HCT116 (cell line): ENCODE measurements around the gene FRMD4A. TPM values are rescaled to one million over a fixed set of nuclear protein-coding genes. Genes with fewer than 3 reads are reported as not detected.

Experiments
- ATAC-seq: fragments of 200-7000 bp; cut with Tn5 transposase; 2 replicates; pipeline ENCODE4 v1.9.1; 2020; ENCODE audit warnings: mild to moderate bottlenecking, moderate library complexity
- BruUV-seq: library from RNA; stranded (reverse); fragments of 400-500 nt; replicated peaks from 2 replicates; lab custom pipeline; 2021; lab: Mats Ljungman, UMichigan
- CTCF ChIA-PET: fragments of 300-600 bp; sonication (Branson Sonifier 250); formaldehyde crosslinking; loops from one replicate; lab custom pipeline; 2021; ENCODE audit warnings: antibody characterized with exemption; lab: Charles Lee
- POLR2A ChIA-PET: fragments of 300-600, 350-600 bp; sonication (Branson Sonifier 250); formaldehyde crosslinking; loops from one replicate; lab custom pipeline; 2021; ENCODE audit warnings: antibody characterized with exemption; lab: Charles Lee
- RAD21 ChIA-PET, 2 experiments: fragments of 300-600 bp; sonication (Branson Sonifier 250); formaldehyde crosslinking; loops; one replicate each; lab custom pipeline; 2023; ENCODE audit warnings: low total read pairs in 2 of 2; ENCODE audit not compliant: uncharacterized antibody in 2 of 2, unreplicated experiment in 2 of 2, low non-redundant PET in 1 of 2; lab: Charles Lee
- DNase-seq: peaks from one replicate; pipeline ENCODE4 v3.0.0-alpha.2; 2010; ENCODE audit warnings: low read depth, low spot score
- H2AFZ ChIP-seq: fragments of 200-600 bp; shearing (Covaris generic), sonication (generic); 2 replicates; pipeline ENCODE4 v1.6.1; 2017; ENCODE audit warnings: low read depth, mixed run types, mixed read lengths, antibody characterized with exemption, low read length; ENCODE audit not compliant: poor library complexity, severe bottlenecking
- H3K27ac ChIP-seq: 2 replicates; pipeline ENCODE4 v1.5.1; 2012; ENCODE audit warnings: low read depth, low read length
- H3K27me3 ChIP-seq: fragments of 200-600 bp; sonication (generic); 2 replicates; pipeline ENCODE4 v1.6.1; 2016; ENCODE audit warnings: mixed run types, low read length, mixed read lengths; ENCODE audit not compliant: insufficient read depth
- H3K36me3 ChIP-seq, 2 experiments: fragments of 200-500 bp in 1 of 2; fragments of 200-600 bp in 1 of 2; sonication (Bioruptor generic) in 1 of 2; sonication (generic) in 1 of 2; 2 replicates each; pipeline versions ENCODE4 v1.5.1 to v1.6.1; 2014 to 2016; ENCODE audit warnings: low read length in 2 of 2, inconsistent platforms in 1 of 2, mixed read lengths in 1 of 2, mixed run types in 1 of 2; ENCODE audit not compliant: insufficient read depth in 2 of 2, control insufficient read depth in 1 of 2
- H3K4me1 ChIP-seq, 2 experiments: fragments of 200-600 bp in 1 of 2; sonication (generic) in 1 of 2; 2 replicates each; pipeline versions ENCODE4 v1.5.1 to v1.6.1; 2012 to 2017; ENCODE audit warnings: low read length in 2 of 2, inconsistent platforms in 1 of 2, mild to moderate bottlenecking in 1 of 2, mixed read lengths in 1 of 2, mixed run types in 1 of 2, moderate library complexity in 1 of 2; ENCODE audit not compliant: insufficient read depth in 2 of 2, control insufficient read depth in 1 of 2
- H3K4me2 ChIP-seq: fragments of 200-600 bp; sonication (generic); 2 replicates; pipeline ENCODE4 v1.6.1; 2017; ENCODE audit warnings: mixed run types, low read length, mixed read lengths
- H3K4me3 ChIP-seq, 2 experiments: fragments of 200-600 bp in 1 of 2; sonication (generic) in 1 of 2; replicated peaks in 1 of 2; 2 replicates each; pipeline ENCODE4 v1.5.1; 2011 to 2016; ENCODE audit warnings: low read length in 2 of 2, control low read depth in 1 of 2, low read depth in 1 of 2, mild to moderate bottlenecking in 1 of 2, mixed read lengths in 1 of 2, mixed run types in 1 of 2
- H3K79me2 ChIP-seq: fragments of 200-600 bp; sonication (generic); 2 replicates; pipeline ENCODE4 v1.6.1; 2017; ENCODE audit warnings: mild to moderate bottlenecking, mixed run types, low read length, moderate library complexity, mixed read lengths; ENCODE audit not compliant: insufficient read depth
- H3K9ac ChIP-seq: fragments of 200-600 bp; sonication (generic); 2 replicates; pipeline ENCODE4 v1.6.1; 2016; ENCODE audit warnings: low read length, mixed read lengths
- H3K9me2 ChIP-seq: fragments of 200-600 bp; sonication (generic), shearing (Covaris generic); 2 replicates; pipeline ENCODE4 v1.6.1; 2017; ENCODE audit warnings: mixed run types, mild to moderate bottlenecking, moderate library complexity; ENCODE audit not compliant: insufficient read depth
- H3K9me3 ChIP-seq, 2 experiments: fragments of 200-500 bp in 1 of 2; fragments of 200-600 bp in 1 of 2; sonication (Bioruptor generic) in 1 of 2; sonication (generic) in 1 of 2; 2 replicates each; pipeline ENCODE4 v1.6.1; 2014 to 2017; ENCODE audit warnings: low read length in 2 of 2, mixed read lengths in 2 of 2, inconsistent platforms in 1 of 2, low read depth in 1 of 2, mild to moderate bottlenecking in 1 of 2, mixed run types in 1 of 2, moderate library complexity in 1 of 2; ENCODE audit not compliant: control insufficient read depth in 1 of 2, insufficient read depth in 1 of 2
- H4K20me1 ChIP-seq: fragments of 200-600 bp; sonication (generic), shearing (Covaris generic); 2 replicates; pipeline ENCODE4 v1.6.1; 2017; ENCODE audit warnings: mixed run types, mild to moderate bottlenecking, moderate library complexity; ENCODE audit not compliant: insufficient read depth
- CBX3 ChIP-seq: IDR thresholded peaks from 2 replicates; pipeline ENCODE4 v1.6.1; 2012; ENCODE audit warnings: low read depth
- CEBPB ChIP-seq: IDR thresholded peaks from 2 replicates; pipeline ENCODE4 v1.6.1; 2012; ENCODE audit warnings: low read depth
- EGR1 ChIP-seq: IDR thresholded peaks from 2 replicates; pipeline ENCODE4 v1.6.1; 2012; ENCODE audit warnings: low read depth
- EZH2phosphoT487 ChIP-seq: fragments of 200-600 bp; IDR thresholded peaks from 2 replicates; pipeline ENCODE4 v1.6.1; 2018; ENCODE audit warnings: antibody characterized with exemption, borderline replicate concordance
- POLR2A ChIP-seq: IDR thresholded peaks from 2 replicates; pipeline ENCODE4 v1.7.0; 2011; ENCODE audit warnings: borderline replicate concordance; ENCODE audit not compliant: insufficient read depth, insufficient read length; ENCODE audit errors: extremely low read depth
- POLR2AphosphoS5 ChIP-seq: IDR thresholded peaks from 2 replicates; pipeline ENCODE4 v1.6.1; 2011; ENCODE audit warnings: mild to moderate bottlenecking, low read depth, low read length, moderate library complexity
- SIN3A ChIP-seq: IDR thresholded peaks from 2 replicates; pipeline ENCODE4 v1.6.1; 2012; ENCODE audit warnings: low read depth
- SP1 ChIP-seq: IDR thresholded peaks from 2 replicates; pipeline ENCODE4 v1.6.1; 2012; ENCODE audit warnings: low read depth
- ZFX ChIP-seq: fragments of 450-650 bp; IDR thresholded peaks from 2 replicates; pipeline ENCODE4 v1.6.1; 2017
- intact Hi-C: fragments of 100-400 bp; cut with micrococcal nuclease; formaldehyde crosslinking; loops from 2 replicates; pipeline ENCODE4 v1.10.0; 2022
- total RNA-seq: library from RNA; stranded (reverse); gene quantifications from one replicate; pipeline ENCODE4 v1.2.1, GENCODE V29; 2021; ENCODE audit not compliant: unreplicated experiment
- TF ChIP-seq, protein P1 (sequence below): IDR thresholded peaks from 2 replicates; pipeline ENCODE4 v1.6.1; 2011; ENCODE audit warnings: mild to moderate bottlenecking, low read length, moderate library complexity; ENCODE audit not compliant: insufficient replicate concordance; ENCODE audit errors: extremely low read depth
- TF ChIP-seq, protein P2 (sequence below): IDR thresholded peaks from 2 replicates; pipeline ENCODE4 v1.6.1; 2012
- TF ChIP-seq, protein P3 (sequence below): IDR thresholded peaks from 2 replicates; pipeline ENCODE4 v1.6.1; 2012
- TF ChIP-seq, protein P4 (sequence below), 3 experiments: fragments of 200-600 bp in 1 of 3; sonication (generic) in 1 of 3; IDR thresholded peaks in 2 of 3; conservative IDR thresholded peaks in 1 of 3; 2 replicates each; pipeline ENCODE4 v1.5.1; 2012 to 2017; ENCODE audit warnings: low read depth in 2 of 3, low read length in 2 of 3, antibody characterized with exemption in 1 of 3, borderline replicate concordance in 1 of 3, control low read depth in 1 of 3, mild to moderate bottlenecking in 1 of 3, mixed read lengths in 1 of 3, mixed run types in 1 of 3, moderate library complexity in 1 of 3; ENCODE audit not compliant: insufficient read depth in 1 of 3
- TF ChIP-seq, protein P5 (sequence below): IDR thresholded peaks from 2 replicates; pipeline ENCODE4 v1.6.1; 2012; ENCODE audit warnings: low read depth

FRMD4A gene
- total RNA-seq, 1 experiment from 2014 or later, result 0.20 TPM

DNA sequence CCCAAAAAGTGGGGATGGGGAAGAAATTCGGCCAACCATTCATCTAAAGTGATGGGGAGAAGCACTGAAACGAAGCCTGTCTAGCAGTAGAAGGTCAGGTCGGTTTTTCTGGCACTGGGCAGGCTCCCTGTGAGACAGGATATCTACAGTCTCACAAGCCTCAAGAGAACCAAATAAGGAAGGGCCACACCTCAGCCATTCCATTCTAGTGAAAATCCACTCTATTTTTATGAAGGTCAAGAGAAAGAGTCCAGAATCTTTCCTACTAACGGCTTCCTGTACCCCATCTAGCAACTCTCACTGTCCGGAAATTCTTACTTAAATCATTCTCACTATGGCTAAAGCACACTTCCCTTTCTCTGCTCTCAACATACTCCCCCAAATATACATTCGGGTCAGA, 476.9 kb downstream of the FRMD4A start:
- no peak overlapping the region for H3K9ac ChIP-seq
- no peaks in the 10 kb centered on the region for H3K27me3 ChIP-seq
- ChIA-PET CTCF (no interaction called here), POLR2A (no interaction called here), RAD21 (no interaction called here)
- no peak overlapping the region for H3K4me3 ChIP-seq
- BruUV-seq, result no TSS peak
- no peaks in the 10 kb centered on the region for H3K9me2 ChIP-seq
- ATAC-seq (no peak), DNase-seq (no peak)
- no peaks in the 10 kb centered on the region for H3K4me1 ChIP-seq
- H3K79me2 ChIP-seq, result no peaks in the 10 kb centered on the region
- no peak overlapping the region for H2AFZ ChIP-seq
- H3K36me3 ChIP-seq, result no peaks in the 10 kb centered on the region
- TF ChIP-seq, protein P1, sequence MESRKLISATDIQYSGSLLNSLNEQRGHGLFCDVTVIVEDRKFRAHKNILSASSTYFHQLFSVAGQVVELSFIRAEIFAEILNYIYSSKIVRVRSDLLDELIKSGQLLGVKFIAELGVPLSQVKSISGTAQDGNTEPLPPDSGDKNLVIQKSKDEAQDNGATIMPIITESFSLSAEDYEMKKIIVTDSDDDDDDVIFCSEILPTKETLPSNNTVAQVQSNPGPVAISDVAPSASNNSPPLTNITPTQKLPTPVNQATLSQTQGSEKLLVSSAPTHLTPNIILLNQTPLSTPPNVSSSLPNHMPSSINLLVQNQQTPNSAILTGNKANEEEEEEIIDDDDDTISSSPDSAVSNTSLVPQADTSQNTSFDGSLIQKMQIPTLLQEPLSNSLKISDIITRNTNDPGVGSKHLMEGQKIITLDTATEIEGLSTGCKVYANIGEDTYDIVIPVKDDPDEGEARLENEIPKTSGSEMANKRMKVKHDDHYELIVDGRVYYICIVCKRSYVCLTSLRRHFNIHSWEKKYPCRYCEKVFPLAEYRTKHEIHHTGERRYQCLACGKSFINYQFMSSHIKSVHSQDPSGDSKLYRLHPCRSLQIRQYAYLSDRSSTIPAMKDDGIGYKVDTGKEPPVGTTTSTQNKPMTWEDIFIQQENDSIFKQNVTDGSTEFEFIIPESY, result no peak
- TF ChIP-seq EGR1 (no peak), CBX3 (no peak), CEBPB (no peak), SP1 (no peak), SIN3A (no peak), ZFX (no peak), POLR2A (no peak), POLR2AphosphoS5 (no peak), EZH2phosphoT487 (no peak)
- TF ChIP-seq, protein P2, sequence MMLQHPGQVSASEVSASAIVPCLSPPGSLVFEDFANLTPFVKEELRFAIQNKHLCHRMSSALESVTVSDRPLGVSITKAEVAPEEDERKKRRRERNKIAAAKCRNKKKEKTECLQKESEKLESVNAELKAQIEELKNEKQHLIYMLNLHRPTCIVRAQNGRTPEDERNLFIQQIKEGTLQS, result no peak
- TF ChIP-seq, protein P3, sequence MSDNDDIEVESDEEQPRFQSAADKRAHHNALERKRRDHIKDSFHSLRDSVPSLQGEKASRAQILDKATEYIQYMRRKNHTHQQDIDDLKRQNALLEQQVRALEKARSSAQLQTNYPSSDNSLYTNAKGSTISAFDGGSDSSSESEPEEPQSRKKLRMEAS, result no peak
- TF ChIP-seq, protein P4, sequence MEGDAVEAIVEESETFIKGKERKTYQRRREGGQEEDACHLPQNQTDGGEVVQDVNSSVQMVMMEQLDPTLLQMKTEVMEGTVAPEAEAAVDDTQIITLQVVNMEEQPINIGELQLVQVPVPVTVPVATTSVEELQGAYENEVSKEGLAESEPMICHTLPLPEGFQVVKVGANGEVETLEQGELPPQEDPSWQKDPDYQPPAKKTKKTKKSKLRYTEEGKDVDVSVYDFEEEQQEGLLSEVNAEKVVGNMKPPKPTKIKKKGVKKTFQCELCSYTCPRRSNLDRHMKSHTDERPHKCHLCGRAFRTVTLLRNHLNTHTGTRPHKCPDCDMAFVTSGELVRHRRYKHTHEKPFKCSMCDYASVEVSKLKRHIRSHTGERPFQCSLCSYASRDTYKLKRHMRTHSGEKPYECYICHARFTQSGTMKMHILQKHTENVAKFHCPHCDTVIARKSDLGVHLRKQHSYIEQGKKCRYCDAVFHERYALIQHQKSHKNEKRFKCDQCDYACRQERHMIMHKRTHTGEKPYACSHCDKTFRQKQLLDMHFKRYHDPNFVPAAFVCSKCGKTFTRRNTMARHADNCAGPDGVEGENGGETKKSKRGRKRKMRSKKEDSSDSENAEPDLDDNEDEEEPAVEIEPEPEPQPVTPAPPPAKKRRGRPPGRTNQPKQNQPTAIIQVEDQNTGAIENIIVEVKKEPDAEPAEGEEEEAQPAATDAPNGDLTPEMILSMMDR (IDR thresholded peaks at IDR 0.05 in 2 of 3, conservative IDR thresholded peaks at IDR 0.05 in 1 of 3; ENCODE audit: borderline replicate concordance in 1 of 3, insufficient read depth in 1 of 3, low read depth in 2 of 3, low read length in 2 of 3), result no peak
- TF ChIP-seq, protein P5, sequence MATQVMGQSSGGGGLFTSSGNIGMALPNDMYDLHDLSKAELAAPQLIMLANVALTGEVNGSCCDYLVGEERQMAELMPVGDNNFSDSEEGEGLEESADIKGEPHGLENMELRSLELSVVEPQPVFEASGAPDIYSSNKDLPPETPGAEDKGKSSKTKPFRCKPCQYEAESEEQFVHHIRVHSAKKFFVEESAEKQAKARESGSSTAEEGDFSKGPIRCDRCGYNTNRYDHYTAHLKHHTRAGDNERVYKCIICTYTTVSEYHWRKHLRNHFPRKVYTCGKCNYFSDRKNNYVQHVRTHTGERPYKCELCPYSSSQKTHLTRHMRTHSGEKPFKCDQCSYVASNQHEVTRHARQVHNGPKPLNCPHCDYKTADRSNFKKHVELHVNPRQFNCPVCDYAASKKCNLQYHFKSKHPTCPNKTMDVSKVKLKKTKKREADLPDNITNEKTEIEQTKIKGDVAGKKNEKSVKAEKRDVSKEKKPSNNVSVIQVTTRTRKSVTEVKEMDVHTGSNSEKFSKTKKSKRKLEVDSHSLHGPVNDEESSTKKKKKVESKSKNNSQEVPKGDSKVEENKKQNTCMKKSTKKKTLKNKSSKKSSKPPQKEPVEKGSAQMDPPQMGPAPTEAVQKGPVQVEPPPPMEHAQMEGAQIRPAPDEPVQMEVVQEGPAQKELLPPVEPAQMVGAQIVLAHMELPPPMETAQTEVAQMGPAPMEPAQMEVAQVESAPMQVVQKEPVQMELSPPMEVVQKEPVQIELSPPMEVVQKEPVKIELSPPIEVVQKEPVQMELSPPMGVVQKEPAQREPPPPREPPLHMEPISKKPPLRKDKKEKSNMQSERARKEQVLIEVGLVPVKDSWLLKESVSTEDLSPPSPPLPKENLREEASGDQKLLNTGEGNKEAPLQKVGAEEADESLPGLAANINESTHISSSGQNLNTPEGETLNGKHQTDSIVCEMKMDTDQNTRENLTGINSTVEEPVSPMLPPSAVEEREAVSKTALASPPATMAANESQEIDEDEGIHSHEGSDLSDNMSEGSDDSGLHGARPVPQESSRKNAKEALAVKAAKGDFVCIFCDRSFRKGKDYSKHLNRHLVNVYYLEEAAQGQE, result no peak
- no peaks in the 10 kb centered on the region for H3K9me3 ChIP-seq
- H3K27ac ChIP-seq, result no peak overlapping the region
- intact Hi-C loops, result no loop called here
- no peaks in the 10 kb centered on the region for H4K20me1 ChIP-seq
- H3K4me2 ChIP-seq, result no peak overlapping the region
